ENCODE results near the gene DPF3. TPM values are rescaled to one million over a fixed set of nuclear protein-coding genes. Genes with fewer than 3 reads are reported as not detected.

The DPF3 gene
- total and polyA plus RNA-seq, 2 donors (not counting 1 experiment from before 2014, with no cell fraction given), result 3.4 to 10.2 TPM

GRCh38 chr14:72647782-72648181 is 246.1 kb downstream of the DPF3 start:
- Histone ChIP-seq H3K4me2 (replicated peaks; ENCODE audit: low read depth, low read length, poor library complexity, severe bottlenecking) (no peak overlapping the region), H3K27ac (ENCODE audit: low read length in 2 of 2) (no peak overlapping the region), H3K4me3 (ENCODE audit: control extremely low read depth in 1 of 5, extremely low read depth in 1 of 5, insufficient read depth in 1 of 5, low read depth in 2 of 5, low read length in 4 of 5) (no peak overlapping the region), H3K9ac (ENCODE audit: low read length) (no peak overlapping the region), H2AFZ (ENCODE audit: insufficient read depth, low read depth, low read length, poor library complexity, severe bottlenecking) (no peak overlapping the region), H3K4me1 (ENCODE audit: control insufficient read depth in 2 of 2, insufficient read depth in 2 of 2, low read length in 2 of 2) (no peaks in the 10 kb centered on the region), H3K36me3 (replicated peaks in 1 of 2; ENCODE audit: control extremely low read depth in 1 of 2, control insufficient read depth in 1 of 2, extremely low read depth in 1 of 2, insufficient read depth in 2 of 2, low read length in 1 of 2) (no peaks in the 10 kb centered on the region), H3K9me3 (ENCODE audit: control extremely low read depth in 1 of 3, control insufficient read depth in 2 of 3, insufficient read depth in 1 of 3, low read length in 2 of 3) (no peaks in the 10 kb centered on the region), H3K79me2 (ENCODE audit: control insufficient read depth, insufficient read depth, low read length) (no peaks in the 10 kb centered on the region), H3K27me3 (replicated peaks in 1 of 4; ENCODE audit: control extremely low read depth in 1 of 4, control insufficient read depth in 3 of 4, insufficient read depth in 4 of 4, low read length in 3 of 4) (peaks cover 0 to 4% (median 0%) of the 10 kb centered on the region in 4 experiments), H4K20me1 (ENCODE audit: control insufficient read depth, insufficient read depth, low read length, poor library complexity, severe bottlenecking) (no peaks in the 10 kb centered on the region)
- ChIA-PET POLR2A (no interaction called here), CTCF (no interaction called here)
- ATAC-seq (ENCODE audit: low read depth) (no peak), DNase-seq (no peak)
- Mint-ChIP-seq H3K4me1 (peaks cover 4% of the 10 kb centered on the region), H3K4me3 (no peak overlapping the region), H3K9me3 (ENCODE audit: insufficient read depth) (no peaks in the 10 kb centered on the region), H3K27ac (no peak overlapping the region), H3K27me3 (peaks cover 3% of the 10 kb centered on the region)
- WGBS (ENCODE audit: insufficient coverage), result 93% methylated on average over 8 of the region's 9 CpGs
- no peak for TF ChIP-seq EZH2 (IDR thresholded peaks at IDR 0.05; ENCODE audit: borderline replicate concordance, insufficient read depth, low read depth, low read length, poor library complexity, severe bottlenecking)
- TF ChIP-seq, protein P1, sequence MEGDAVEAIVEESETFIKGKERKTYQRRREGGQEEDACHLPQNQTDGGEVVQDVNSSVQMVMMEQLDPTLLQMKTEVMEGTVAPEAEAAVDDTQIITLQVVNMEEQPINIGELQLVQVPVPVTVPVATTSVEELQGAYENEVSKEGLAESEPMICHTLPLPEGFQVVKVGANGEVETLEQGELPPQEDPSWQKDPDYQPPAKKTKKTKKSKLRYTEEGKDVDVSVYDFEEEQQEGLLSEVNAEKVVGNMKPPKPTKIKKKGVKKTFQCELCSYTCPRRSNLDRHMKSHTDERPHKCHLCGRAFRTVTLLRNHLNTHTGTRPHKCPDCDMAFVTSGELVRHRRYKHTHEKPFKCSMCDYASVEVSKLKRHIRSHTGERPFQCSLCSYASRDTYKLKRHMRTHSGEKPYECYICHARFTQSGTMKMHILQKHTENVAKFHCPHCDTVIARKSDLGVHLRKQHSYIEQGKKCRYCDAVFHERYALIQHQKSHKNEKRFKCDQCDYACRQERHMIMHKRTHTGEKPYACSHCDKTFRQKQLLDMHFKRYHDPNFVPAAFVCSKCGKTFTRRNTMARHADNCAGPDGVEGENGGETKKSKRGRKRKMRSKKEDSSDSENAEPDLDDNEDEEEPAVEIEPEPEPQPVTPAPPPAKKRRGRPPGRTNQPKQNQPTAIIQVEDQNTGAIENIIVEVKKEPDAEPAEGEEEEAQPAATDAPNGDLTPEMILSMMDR (IDR thresholded peaks at IDR 0.05), result no peak
- intact Hi-C loops (cut with micrococcal nuclease), result no loop called here

DNA sequence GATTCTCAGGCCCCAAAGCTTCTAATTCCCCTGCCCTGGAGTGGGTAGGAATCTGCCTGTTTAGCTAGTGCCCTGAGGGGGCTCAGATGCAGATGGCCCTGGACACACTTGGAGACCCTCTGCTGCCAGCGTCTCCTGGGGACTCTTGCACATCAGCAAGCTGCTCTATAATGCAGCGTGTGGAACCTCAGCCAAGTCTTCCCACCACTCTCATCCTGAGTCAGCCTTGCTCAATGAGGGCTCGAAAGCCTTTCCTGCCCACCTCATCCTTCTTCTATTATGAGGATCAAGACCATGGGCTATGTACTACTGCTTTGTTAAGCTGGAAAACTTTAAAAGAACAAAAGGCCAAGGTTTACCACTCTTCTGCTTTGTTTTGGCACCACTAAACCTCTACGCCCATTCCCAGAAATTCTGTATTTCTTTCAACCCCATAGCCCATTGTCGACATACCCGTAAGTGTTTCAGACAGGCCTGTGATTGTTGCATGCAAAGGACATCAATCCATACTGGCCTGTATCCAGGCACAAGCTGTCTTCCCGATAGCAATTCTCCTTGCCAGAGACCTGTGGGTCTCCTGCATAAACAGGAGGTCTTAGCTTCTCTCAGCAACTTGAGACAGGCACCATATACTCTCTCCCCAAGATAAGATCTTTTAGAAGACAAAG is 246.9 kb downstream of the DPF3 start:
- Mint-ChIP-seq H3K4me1 (peaks cover 4% of the 10 kb centered on the region), H3K4me3 (no peak overlapping the region), H3K27me3 (peaks cover 3% of the 10 kb centered on the region), H3K27ac (no peak overlapping the region), H3K9me3 (ENCODE audit: insufficient read depth) (no peaks in the 10 kb centered on the region)
- no peak for TF ChIP-seq EZH2 (IDR thresholded peaks at IDR 0.05; ENCODE audit: borderline replicate concordance, insufficient read depth, low read depth, low read length, poor library complexity, severe bottlenecking)
- TF ChIP-seq, protein P1 (IDR thresholded peaks at IDR 0.05), result no peak
- H3K27ac ChIP-seq (ENCODE audit: low read length in 2 of 2), result no peak overlapping the region
- H3K4me3 ChIP-seq (ENCODE audit: control extremely low read depth in 1 of 5, extremely low read depth in 1 of 5, insufficient read depth in 1 of 5, low read depth in 2 of 5, low read length in 4 of 5), result no peak overlapping the region
- peaks cover 0 to 6% (median 0%) of the 10 kb centered on the region in 3 donors for H3K9me3 ChIP-seq (ENCODE audit: control extremely low read depth in 1 of 3, control insufficient read depth in 2 of 3, insufficient read depth in 1 of 3, low read length in 2 of 3)
- POLR2A ChIA-PET, result no interaction called here
- no peak overlapping the region for H3K4me2 ChIP-seq (replicated peaks; ENCODE audit: low read depth, low read length, poor library complexity, severe bottlenecking)
- H3K36me3 ChIP-seq (replicated peaks in 1 of 2; ENCODE audit: control extremely low read depth in 1 of 2, control insufficient read depth in 1 of 2, extremely low read depth in 1 of 2, insufficient read depth in 2 of 2, low read length in 1 of 2), result no peaks in the 10 kb centered on the region
- intact Hi-C loops (cut with micrococcal nuclease), result no loop called here
- H3K27me3 ChIP-seq (replicated peaks in 1 of 4; ENCODE audit: control extremely low read depth in 1 of 4, control insufficient read depth in 3 of 4, insufficient read depth in 4 of 4, low read length in 3 of 4), result peaks cover 0 to 4% (median 0%) of the 10 kb centered on the region in 4 experiments
- WGBS (ENCODE audit: insufficient coverage), result 94% methylated on average over 7 of the region's 7 CpGs
- H3K4me1 ChIP-seq (ENCODE audit: control insufficient read depth in 2 of 2, insufficient read depth in 2 of 2, low read length in 2 of 2), result no peaks in the 10 kb centered on the region
- no peak for DNase-seq
- no peak overlapping the region for H3K9ac ChIP-seq (ENCODE audit: low read length)
- H4K20me1 ChIP-seq (ENCODE audit: control insufficient read depth, insufficient read depth, low read length, poor library complexity, severe bottlenecking), result no peaks in the 10 kb centered on the region
- H2AFZ ChIP-seq (ENCODE audit: insufficient read depth, low read depth, low read length, poor library complexity, severe bottlenecking), result no peak overlapping the region
- CTCF ChIA-PET, result interaction anchor here (1.6 kb wide), 1 partner anchor 131 kb away, joined by 3 read pairs; no protein-coding TSS in a partner anchor
- no peak for ATAC-seq (ENCODE audit: low read depth)
- no peaks in the 10 kb centered on the region for H3K79me2 ChIP-seq (ENCODE audit: control insufficient read depth, insufficient read depth, low read length)

All from B cell (primary cell).